Esophagus squamous epithelium (tissue), 4 donors: ENCODE results near the gene IRF2BP2.

Experiments used
- CTCF ChIP-seq, 6 experiments: fragments of 450-650 bp in 4 of 6; fragments of 200-600 bp in 2 of 6; sonication (generic) in 2 of 6; IDR thresholded peaks; one replicate each; pipeline ENCODE4 v1.5.1; 2016 to 2019; ENCODE audit warnings: antibody characterized with exemption in 6 of 6, mild to moderate bottlenecking in 4 of 6, moderate library complexity in 4 of 6
- POLR2A ChIP-seq, 4 donors: fragments of 450-650 bp; IDR thresholded peaks; one replicate each; pipeline ENCODE4 v1.6.1; 2017; ENCODE audit warnings: antibody characterized with exemption in 4 of 4, mild to moderate bottlenecking in 4 of 4, moderate library complexity in 3 of 4

GRCh38 chr1:234634387-234634786 lies 24.4 kb upstream of the IRF2BP2 start:
- no peak for TF ChIP-seq CTCF (IDR thresholded peaks at IDR 0.05)
- TF ChIP-seq POLR2A (IDR thresholded peaks at IDR 0.05), result no peak
